GM19043 (cell line): Measurements from ENCODE around the gene WDTC1.

Experiments
- ATAC-seq: cut with Tn5 transposase; IDR thresholded peaks from one replicate; pipeline ENCODE4 v1.9.1; 2021; ENCODE audit warnings: low read depth; ENCODE audit not compliant: unreplicated experiment

The WDTC1 gene

GRCh38 chr1:27351541-27352107 lies 117.2 kb downstream of the WDTC1 start:
- no peak for ATAC-seq

- no peak for ATAC-seq
These were observed 118.7 kb downstream of the WDTC1 start for GRCh38 chr1:27353166-27353565.

GRCh38 chr1:27353629-27354028 lies 119.2 kb downstream of the WDTC1 start:
- no peak for ATAC-seq

GRCh38 chr1:27355683-27356082 lies 121.3 kb downstream of the WDTC1 start:
- no peak for ATAC-seq

GRCh38 chr1:27356277-27356618 lies 121.8 kb downstream of the WDTC1 start:
- ATAC-seq = no peak

- ATAC-seq = no peak
These were observed 122.3 kb downstream of the WDTC1 start for GRCh38 chr1:27356619-27357280.

- ATAC-seq = no peak
These were observed 123.0 kb downstream of the WDTC1 start for GRCh38 chr1:27357281-27358037.
